Ovary (tissue), 9 donors: Measurements from ENCODE around the gene PROSER3. TPM values are rescaled to one million over a fixed set of nuclear protein-coding genes. Genes with fewer than 3 reads are reported as not detected.

ENCODE experiments used
- DNase-seq, 5 donors: peaks; one replicate each; pipeline ENCODE4 v3.0.0-alpha.2; 2019 to 2020
- H3K27ac ChIP-seq, 2 donors: fragments of 200-600 bp; one replicate each; pipeline versions ENCODE4 v1.5.1 to v1.8.0; 2019 to 2022
- H3K27me3 ChIP-seq: fragments of 200-600 bp; one replicate; pipeline ENCODE4 v1.8.0; 2022
- H3K36me3 ChIP-seq: fragments of 200-600 bp; sonication (generic); one replicate; pipeline ENCODE4 v1.5.1; 2019
- H3K4me1 ChIP-seq: one replicate; pipeline ENCODE4 v1.8.1; 2013; ENCODE audit warnings: mild to moderate bottlenecking, moderate library complexity; ENCODE audit not compliant: insufficient read depth
- H3K4me3 ChIP-seq: fragments of 200-600 bp; sonication (generic); one replicate; pipeline ENCODE4 v1.5.1; 2017
- H3K9me3 ChIP-seq, 2 donors: fragments of 200-600 bp in 1 of 2; sonication (generic) in 1 of 2; one replicate each; pipeline versions ENCODE4 v1.5.1 to v1.8.1; 2013 to 2019; ENCODE audit warnings: mild to moderate bottlenecking in 1 of 2, moderate library complexity in 1 of 2
- EP300 ChIP-seq: sonication (generic); formaldehyde crosslinking; IDR thresholded peaks from one replicate; pipeline ENCODE4 v1.6.1; 2017; ENCODE audit warnings: antibody characterized with exemption
- POLR2A ChIP-seq: fragments of 450-650 bp; IDR thresholded peaks from one replicate; pipeline ENCODE4 v1.6.1; 2017; ENCODE audit warnings: antibody characterized with exemption, mild to moderate bottlenecking, moderate library complexity
- WGBS, 3 donors: extraction: QIAGEN DNeasy Blood & Tissue Kit in 1 of 3; methylation state at CpG; one replicate each; pipeline versions ENCODE4 v1.1.5 to v1.1.7; 2013 to 2017; 5-methylcytosine and 5-hydroxymethylcytosine counted together
- intact Hi-C, 4 donors: fragments of 100-400 bp; cut with DNase I; formaldehyde crosslinking; loops; one replicate each; pipeline versions ENCODE4 v1.11.0 to v1.15.1; 2022 to 2023
- polyA plus RNA-seq, 2 donors: library from polyadenylated mRNA; stranded (reverse); fragments of 200-250 nt in 1 of 2; fragments of 350-450 nt in 1 of 2; fragmentation: Illumina TruSeq in 1 of 2; extraction: RNeasy Lipid Tissue Mini Kit (QIAGEN cat#74804) in 1 of 2; gene quantifications; one replicate each; pipeline ENCODE4 v1.2.3, GENCODE V29; 2013 to 2014
- total RNA-seq, 7 donors: library from RNA; depleted of rRNA in 2 of 7; stranded (reverse); fragments of >200 nt in 2 of 7; fragmentation: NEBNext Ultra II Directional in 3 of 7; extraction: Animal tissue kit (Norgen Biotek cat#: 25700) in 3 of 7; gene quantifications; one replicate each; pipeline versions ENCODE4 v1.1.0 to v1.2.4, GENCODE V29; 2016 to 2023
- TF ChIP-seq, protein P1 (sequence below), 3 donors: fragments of 450-650 bp in 2 of 3; fragments of 200-600 bp in 1 of 3; IDR thresholded peaks; one replicate each; pipeline versions ENCODE4 v1.5.1 to v1.8.0; 2016 to 2022; ENCODE audit warnings: antibody characterized with exemption in 3 of 3, mild to moderate bottlenecking in 1 of 3
- donor health status: DM: no; HTN: no; CAD: no; lungs with moderate emphysema.
- donor health status: DM: no; HTN: no; CAD: no.
- donor health status: Bipolar disorder and iron deficiency.
- donor health status: DM: yes; HTN: yes; CAD: no.
- donor health status: DM: no; HTN: no; CAD: no.
- donor health status: DM: yes; HTN: yes; CAD: no.

The PROSER3 gene
- total and polyA plus RNA-seq, 9 donors = 3.3 to 59.0 (median 24.4) TPM

DNA sequence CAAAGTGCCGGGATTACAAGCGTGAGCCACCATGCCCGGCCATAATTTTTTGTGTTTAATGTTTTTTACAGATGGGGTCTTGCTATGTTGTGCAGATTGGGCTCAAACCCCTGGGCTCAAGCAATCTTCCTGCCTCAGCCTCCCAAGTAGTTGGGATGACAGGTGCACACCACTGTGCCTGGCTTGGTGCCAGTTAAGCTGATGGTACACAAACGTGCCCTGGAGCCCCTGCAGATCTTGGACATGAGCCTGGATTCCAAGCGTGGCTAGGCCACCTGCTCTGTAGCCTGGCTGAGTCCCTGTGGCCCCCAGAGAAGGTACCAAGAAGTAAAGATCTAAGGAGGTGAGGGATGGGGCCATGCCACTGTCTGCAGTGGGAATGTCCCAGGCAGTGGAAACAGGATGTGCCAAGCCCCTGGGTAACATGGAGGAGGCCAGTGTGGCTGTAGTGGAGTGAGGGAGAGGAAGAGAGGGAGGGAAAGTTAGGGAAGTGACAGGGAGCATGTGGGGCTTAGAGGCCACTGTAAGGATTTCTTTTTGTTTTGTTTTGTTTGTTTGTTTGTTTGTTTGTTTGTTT, 47.6 kb downstream of the PROSER3 start:
- no peak for DNase-seq
- H3K9me3 ChIP-seq = peaks cover 0 to 4% of the 10 kb centered on the region in 2 donors
- WGBS, 3 donors = 58 to 65% (median 64%) methylated on average over 5 of the region's 5 CpGs
- H3K4me3 ChIP-seq = no peak overlapping the region
- TF ChIP-seq EP300 (no peak), POLR2A (no peak)
- TF ChIP-seq, protein P1, sequence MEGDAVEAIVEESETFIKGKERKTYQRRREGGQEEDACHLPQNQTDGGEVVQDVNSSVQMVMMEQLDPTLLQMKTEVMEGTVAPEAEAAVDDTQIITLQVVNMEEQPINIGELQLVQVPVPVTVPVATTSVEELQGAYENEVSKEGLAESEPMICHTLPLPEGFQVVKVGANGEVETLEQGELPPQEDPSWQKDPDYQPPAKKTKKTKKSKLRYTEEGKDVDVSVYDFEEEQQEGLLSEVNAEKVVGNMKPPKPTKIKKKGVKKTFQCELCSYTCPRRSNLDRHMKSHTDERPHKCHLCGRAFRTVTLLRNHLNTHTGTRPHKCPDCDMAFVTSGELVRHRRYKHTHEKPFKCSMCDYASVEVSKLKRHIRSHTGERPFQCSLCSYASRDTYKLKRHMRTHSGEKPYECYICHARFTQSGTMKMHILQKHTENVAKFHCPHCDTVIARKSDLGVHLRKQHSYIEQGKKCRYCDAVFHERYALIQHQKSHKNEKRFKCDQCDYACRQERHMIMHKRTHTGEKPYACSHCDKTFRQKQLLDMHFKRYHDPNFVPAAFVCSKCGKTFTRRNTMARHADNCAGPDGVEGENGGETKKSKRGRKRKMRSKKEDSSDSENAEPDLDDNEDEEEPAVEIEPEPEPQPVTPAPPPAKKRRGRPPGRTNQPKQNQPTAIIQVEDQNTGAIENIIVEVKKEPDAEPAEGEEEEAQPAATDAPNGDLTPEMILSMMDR (IDR thresholded peaks at IDR 0.05) = no peak
- H3K36me3 ChIP-seq = no peaks in the 10 kb centered on the region
- no peak overlapping the region for H3K27ac ChIP-seq
- intact Hi-C loops = no loop called here
- H3K27me3 ChIP-seq = no peaks in the 10 kb centered on the region
- no peaks in the 10 kb centered on the region for H3K4me1 ChIP-seq

DNA sequence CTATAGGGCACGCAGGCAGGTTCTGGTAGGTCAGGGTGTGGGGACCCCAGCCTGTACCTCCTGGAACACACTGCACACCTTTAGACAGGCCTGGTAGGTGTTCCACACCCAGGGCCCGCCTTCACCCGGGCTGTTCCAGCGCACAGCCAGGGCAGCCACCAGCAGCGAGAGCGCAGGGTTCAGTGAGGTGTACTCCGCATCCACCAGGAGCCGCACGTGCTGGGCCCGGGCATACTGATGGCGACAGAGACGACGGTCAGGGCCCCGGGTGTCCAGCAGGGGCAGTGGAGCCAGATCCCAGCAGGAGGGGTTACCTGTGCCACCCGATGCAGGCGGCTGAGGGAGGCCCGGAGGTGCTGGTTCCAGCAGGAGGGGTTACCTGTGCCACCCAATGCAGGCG, 48.6 kb downstream of the PROSER3 start:
- DNase-seq = no peak
- Histone ChIP-seq H3K36me3 (no peaks in the 10 kb centered on the region), H3K4me1 (no peaks in the 10 kb centered on the region), H3K4me3 (no peak overlapping the region), H3K27ac (no peak overlapping the region), H3K9me3 (peaks cover 0 to 4% of the 10 kb centered on the region in 2 donors), H3K27me3 (no peaks in the 10 kb centered on the region)
- 77 to 83% (median 83%) methylated on average over 18 of the region's 18 CpGs for WGBS, 3 donors
- intact Hi-C loops = no loop called here
- no peak for TF ChIP-seq EP300
- TF ChIP-seq POLR2A = no peak
- TF ChIP-seq, protein P1 (IDR thresholded peaks at IDR 0.05) = no peak

DNA sequence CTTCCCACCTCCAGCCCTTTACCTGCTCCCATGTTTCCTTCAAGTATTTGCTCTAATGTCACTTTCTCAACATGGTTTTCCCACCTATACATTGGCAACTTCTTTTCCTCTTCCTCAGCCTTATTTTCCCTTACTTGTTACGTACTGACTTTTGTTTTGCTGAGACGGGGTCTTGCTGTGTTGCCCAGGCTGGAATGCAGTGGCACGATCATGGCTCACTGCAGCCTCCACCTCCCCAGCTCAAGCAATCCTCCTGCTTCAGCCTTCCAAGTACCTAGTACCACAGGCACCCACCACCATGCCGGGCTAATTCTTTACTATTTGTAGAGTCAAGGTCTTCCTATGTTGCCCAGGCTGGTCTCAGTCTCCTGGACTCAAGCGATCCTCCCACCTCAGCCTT, 49.7 kb downstream of the PROSER3 start:
- H3K4me1 ChIP-seq = no peaks in the 10 kb centered on the region
- no peaks in the 10 kb centered on the region for H3K9me3 ChIP-seq
- no peaks in the 10 kb centered on the region for H3K27me3 ChIP-seq
- no peak overlapping the region for H3K27ac ChIP-seq
- TF ChIP-seq POLR2A = no peak
- no peak for TF ChIP-seq EP300
- TF ChIP-seq, protein P1 (IDR thresholded peaks at IDR 0.05) = no peak
- no peaks in the 10 kb centered on the region for H3K36me3 ChIP-seq
- intact Hi-C loops = no loop called here
- DNase-seq = no peak
- WGBS, 3 donors = 82 to 89% (median 83%) methylated on average over 5 of the region's 5 CpGs
- no peak overlapping the region for H3K4me3 ChIP-seq

DNA sequence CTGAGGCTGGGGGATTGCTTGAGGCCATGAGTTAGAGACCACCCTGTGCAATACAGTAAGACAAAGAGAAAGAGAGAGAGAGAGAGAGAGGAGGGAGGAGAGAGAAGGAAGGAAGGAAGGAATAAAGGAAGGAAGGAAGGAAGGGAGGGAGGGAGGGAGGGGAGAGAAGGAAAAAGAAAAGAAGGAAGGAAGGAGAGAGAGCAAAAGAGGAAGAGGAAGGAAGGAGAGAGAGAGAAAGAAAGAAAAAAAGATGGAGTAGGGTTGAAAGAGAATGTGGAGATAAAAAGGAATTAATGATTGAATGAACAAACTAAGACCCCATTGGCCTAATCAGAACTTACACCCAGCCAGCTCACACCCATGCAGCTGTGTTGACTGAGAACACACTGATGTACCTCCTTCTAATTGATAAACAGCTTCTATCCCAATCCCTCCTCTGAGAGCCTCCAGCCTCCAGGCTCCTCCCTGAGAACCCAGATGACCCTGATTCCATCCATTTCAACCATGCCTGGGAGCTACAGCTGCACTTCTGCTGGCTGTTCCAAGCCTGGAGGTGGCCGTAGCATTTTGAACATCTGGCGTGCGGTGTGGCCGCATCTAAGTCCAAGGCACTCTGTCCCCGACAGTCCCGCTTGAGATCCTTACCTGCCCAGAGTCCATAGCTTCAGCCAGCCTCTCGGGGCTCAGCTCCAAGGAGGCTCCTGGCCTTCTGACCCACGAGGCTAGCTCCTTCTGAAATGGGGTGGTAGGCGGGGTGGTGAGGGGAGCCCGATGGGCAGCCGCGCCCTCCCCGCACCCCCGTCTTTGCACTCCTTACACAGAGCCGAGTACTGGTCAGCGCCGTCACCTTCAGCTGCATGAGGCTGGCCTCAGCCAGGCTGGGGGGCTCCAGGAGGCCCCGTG, 53.6 kb downstream of the PROSER3 start:
- Histone ChIP-seq H3K27ac (no peak overlapping the region), H3K27me3 (no peaks in the 10 kb centered on the region), H3K4me3 (no peak overlapping the region), H3K9me3 (no peaks in the 10 kb centered on the region), H3K4me1 (no peaks in the 10 kb centered on the region), H3K36me3 (no peaks in the 10 kb centered on the region)
- intact Hi-C loops = loop anchor here in 1 of 4 donors (10.0 kb wide), 1 partner anchor 97 kb away; the partner anchor contains the start of gene KMT2B
- WGBS, 3 donors = 54 to 63% (median 58%) methylated on average over 9 to 18 of the region's 18 CpGs
- TF ChIP-seq POLR2A (no peak), EP300 (no peak)
- TF ChIP-seq, protein P1 (IDR thresholded peaks at IDR 0.05) = no peak
- no peak for DNase-seq
